H9 (cell line): Measurements from ENCODE around the gene CYGB. TPM values are rescaled to one million over a fixed set of nuclear protein-coding genes. Genes with fewer than 3 reads are reported as not detected.
"Not testable (repeated sequence)": the region's sequence is repeated elsewhere in the genome, so short reads cannot be mapped to it uniquely, and the experiment has no call there.

Source experiments
- DNase-seq: peaks from one replicate; pipeline ENCODE4 v3.0.0-alpha.2; 2017
- H2AFZ ChIP-seq: one replicate; pipeline ENCODE4 v1.6.1; 2013; ENCODE audit warnings: mild to moderate bottlenecking, low read length, control low read depth, moderate library complexity
- H2AK5ac ChIP-seq: 2 replicates; pipeline ENCODE4 v1.6.1; 2013; ENCODE audit warnings: low read length, control low read depth, mixed read lengths; ENCODE audit not compliant: insufficient read length
- H2BK120ac ChIP-seq: one replicate; pipeline ENCODE4 v1.6.1; 2013; ENCODE audit warnings: low read depth, mild to moderate bottlenecking, low read length, control low read depth, inconsistent platforms; ENCODE audit not compliant: poor library complexity, severe bottlenecking
- H2BK12ac ChIP-seq: 2 replicates; pipeline ENCODE4 v1.6.1; 2013; ENCODE audit warnings: low read length, control low read depth, mixed read lengths, low read depth; ENCODE audit not compliant: insufficient read length
- H2BK15ac ChIP-seq: 2 replicates; pipeline ENCODE4 v1.6.1; 2013; ENCODE audit warnings: low read depth, low read length, control low read depth
- H2BK20ac ChIP-seq: one replicate; pipeline ENCODE4 v1.6.1; 2013; ENCODE audit warnings: low read depth, mild to moderate bottlenecking, low read length, control low read depth, inconsistent platforms; ENCODE audit not compliant: poor library complexity, severe bottlenecking
- H2BK5ac ChIP-seq: 2 replicates; pipeline ENCODE4 v1.6.1; 2013; ENCODE audit warnings: low read length, control low read depth, mixed read lengths; ENCODE audit not compliant: insufficient read length
- H3K14ac ChIP-seq: 2 replicates; pipeline ENCODE4 v1.6.1; 2013; ENCODE audit warnings: low read length, control low read depth; ENCODE audit not compliant: insufficient read depth
- H3K18ac ChIP-seq: 2 replicates; pipeline ENCODE4 v1.6.1; 2013; ENCODE audit warnings: low read depth, mild to moderate bottlenecking, mixed read lengths, low read length, control low read depth; ENCODE audit not compliant: insufficient read length
- H3K23ac ChIP-seq: 2 replicates; pipeline ENCODE4 v1.6.1; 2013; ENCODE audit warnings: low read length, control low read depth, mixed read lengths, low read depth; ENCODE audit not compliant: insufficient read length
- H3K23me2 ChIP-seq: 2 replicates; pipeline ENCODE4 v1.6.1; 2013; ENCODE audit warnings: low read depth, mild to moderate bottlenecking, mixed read lengths, low read length, control low read depth; ENCODE audit not compliant: insufficient read length, poor library complexity, severe bottlenecking
- H3K27ac ChIP-seq: 2 replicates; pipeline ENCODE4 v1.5.1; 2013; ENCODE audit warnings: low read length, control low read depth, mixed read lengths, low read depth; ENCODE audit not compliant: insufficient read length
- H3K27me3 ChIP-seq: 2 replicates; pipeline ENCODE4 v1.6.1; 2013; ENCODE audit warnings: low read length, control low read depth, inconsistent platforms; ENCODE audit not compliant: insufficient read depth
- H3K4ac ChIP-seq: 2 replicates; pipeline ENCODE4 v1.6.1; 2013; ENCODE audit warnings: low read depth, mild to moderate bottlenecking, control low read depth, inconsistent platforms, low read length, moderate library complexity
- H3K4me1 ChIP-seq: 2 replicates; pipeline ENCODE4 v1.6.1; 2013; ENCODE audit warnings: low read length, control low read depth, inconsistent platforms; ENCODE audit not compliant: insufficient read depth
- H3K4me2 ChIP-seq: 2 replicates; pipeline ENCODE4 v1.6.1; 2013; ENCODE audit warnings: low read length, control low read depth, mixed read lengths; ENCODE audit not compliant: insufficient read length, insufficient read depth
- H3K56ac ChIP-seq: 2 replicates; pipeline ENCODE4 v1.6.1; 2013; ENCODE audit warnings: low read depth, mild to moderate bottlenecking, mixed read lengths, low read length, control low read depth; ENCODE audit not compliant: insufficient read length
- H3K79me1 ChIP-seq: 2 replicates; pipeline ENCODE4 v1.6.1; 2013; ENCODE audit warnings: low read depth, mild to moderate bottlenecking, moderate library complexity, low read length, control low read depth, inconsistent platforms; ENCODE audit not compliant: insufficient read depth, poor library complexity, severe bottlenecking
- H3K79me2 ChIP-seq: 2 replicates; pipeline ENCODE4 v1.6.1; 2013; ENCODE audit warnings: low read length, control low read depth, inconsistent platforms; ENCODE audit not compliant: insufficient read depth
- H3K9ac ChIP-seq: 2 replicates; pipeline ENCODE4 v1.6.1; 2013; ENCODE audit warnings: low read length, control low read depth, mixed read lengths; ENCODE audit not compliant: insufficient read length; ENCODE audit errors: extremely low read depth
- H3K9me3 ChIP-seq: one replicate; pipeline ENCODE4 v1.6.1; 2013; ENCODE audit warnings: low read depth, low read length, inconsistent platforms; ENCODE audit not compliant: control insufficient read depth
- H3T11ph ChIP-seq: one replicate; pipeline ENCODE4 v1.6.1; 2013; ENCODE audit warnings: mild to moderate bottlenecking, low read length, control low read depth, inconsistent platforms
- H4K20me1 ChIP-seq: one replicate; pipeline ENCODE4 v1.6.1; 2013; ENCODE audit not compliant: control insufficient read depth, insufficient read length, insufficient read depth
- H4K5ac ChIP-seq: 2 replicates; pipeline ENCODE4 v1.6.1; 2013; ENCODE audit warnings: low read depth, mild to moderate bottlenecking, mixed read lengths, low read length, control low read depth; ENCODE audit not compliant: insufficient read length
- H4K8ac ChIP-seq: replicated peaks from 2 replicates; pipeline ENCODE4 v1.6.1; 2013; ENCODE audit warnings: low read length, control low read depth, mixed read lengths, low read depth; ENCODE audit not compliant: insufficient read length
- H4K91ac ChIP-seq: 2 replicates; pipeline ENCODE4 v1.6.1; 2013; ENCODE audit warnings: low read depth, mild to moderate bottlenecking, moderate library complexity, mixed read lengths, low read length, control low read depth; ENCODE audit not compliant: insufficient read length
- H3K27ac Mint-ChIP-seq, 3 experiments: 2 replicates in 2 of 3; 3 replicates in 1 of 3; pipeline ENCODE4 v1.8.0; 2020 to 2021; ENCODE audit warnings: mixed read lengths in 3 of 3, mild to moderate bottlenecking in 1 of 3, moderate library complexity in 1 of 3
- H3K27me3 Mint-ChIP-seq: 2 replicates; pipeline ENCODE4 v1.8.0; 2021; ENCODE audit warnings: low read depth, mild to moderate bottlenecking, moderate library complexity, mixed read lengths
- H3K36me3 Mint-ChIP-seq, 3 experiments: 2 replicates in 2 of 3; 3 replicates in 1 of 3; pipeline ENCODE4 v1.8.0; 2020 to 2021; ENCODE audit warnings: low read depth in 3 of 3, mixed read lengths in 3 of 3; ENCODE audit not compliant: insufficient read depth in 1 of 3
- H3K4me1 Mint-ChIP-seq, 2 experiments: 2 replicates each; pipeline ENCODE4 v1.8.0; 2020; ENCODE audit warnings: mixed read lengths in 2 of 2
- H3K4me3 Mint-ChIP-seq, 2 experiments: 2 replicates in 1 of 2; 3 replicates in 1 of 2; pipeline ENCODE4 v1.8.0; 2020 to 2021; ENCODE audit warnings: mild to moderate bottlenecking in 2 of 2, mixed read lengths in 2 of 2, moderate library complexity in 1 of 2
- H3K9me3 Mint-ChIP-seq, 2 experiments: 2 replicates in 1 of 2; 3 replicates in 1 of 2; pipeline ENCODE4 v1.8.0; 2020; ENCODE audit warnings: mild to moderate bottlenecking in 2 of 2, mixed read lengths in 2 of 2, moderate library complexity in 1 of 2
- WGBS: extraction: QIAGEN DNeasy Blood & Tissue Kit; methylation state at CpG from one replicate; pipeline ENCODE4 v1.1.7; 2013; ENCODE audit warnings: missing lambda C conversion rate, low lambda C conversion rate, mixed read lengths; ENCODE audit not compliant: insufficient read length; ENCODE audit errors: extremely low coverage; 5-methylcytosine and 5-hydroxymethylcytosine counted together
- total RNA-seq: library from RNA; stranded (reverse); gene quantifications from 2 replicates; pipeline ENCODE4 v1.2.1, GENCODE V29; 2021

Gene CYGB
- total RNA-seq, 1 experiment from 2014 or later = 2.4 TPM

DNA sequence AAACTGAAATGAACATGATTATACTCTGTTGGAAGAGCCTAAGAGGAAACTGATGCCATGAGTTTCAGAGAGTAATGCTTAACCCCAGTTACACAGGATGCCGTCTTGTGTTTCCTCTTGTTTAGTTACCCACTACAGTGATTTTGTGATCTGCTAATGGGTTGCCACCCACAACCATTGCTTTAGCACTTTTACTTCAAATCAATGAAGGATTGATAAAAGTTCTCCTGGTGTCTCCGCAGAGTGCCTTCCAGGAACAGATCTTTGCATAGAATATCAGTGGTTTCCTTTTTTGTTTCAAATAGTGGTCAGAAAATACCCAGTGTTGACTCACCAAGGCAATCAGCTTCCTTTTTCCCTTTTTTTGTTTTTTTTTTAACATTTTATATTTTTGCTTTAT, 25.9 kb upstream of the CYGB start:
- not testable (repeated sequence) for H3K18ac ChIP-seq, H3K9me3 ChIP-seq, H3T11ph ChIP-seq, H3K4me3 Mint-ChIP-seq, H3K9me3 Mint-ChIP-seq, H2BK120ac ChIP-seq, H3K23me2 ChIP-seq, H2AFZ ChIP-seq, H3K9ac ChIP-seq, H4K91ac ChIP-seq, H3K4me1 ChIP-seq, H2AK5ac ChIP-seq, H2BK5ac ChIP-seq, H2BK12ac ChIP-seq, H4K5ac ChIP-seq, H4K8ac ChIP-seq, H4K20me1 ChIP-seq, H3K27me3 Mint-ChIP-seq, H2BK20ac ChIP-seq, H3K56ac ChIP-seq, H3K14ac ChIP-seq, H2BK15ac ChIP-seq, H3K27ac Mint-ChIP-seq, H3K27me3 ChIP-seq, H3K23ac ChIP-seq, H3K4me2 ChIP-seq, H3K27ac ChIP-seq, H3K4ac ChIP-seq, H3K79me1 ChIP-seq, DNase-seq
- H3K79me2 ChIP-seq = peaks cover 27% of the 10 kb centered on the region
- Mint-ChIP-seq H3K36me3 (peaks cover 45 to 79% (median 62%) of the 10 kb centered on the region in 3 experiments), H3K4me1 (peaks cover 48 to 49% of the 10 kb centered on the region in 2 experiments)
- WGBS = no CpG with 5 or more reads among the region's 2 CpGs
